GM18951 (cell line): ENCODE data around the gene ABLIM2.
"Not testable (repeated sequence)": the region's sequence is repeated elsewhere in the genome, so short reads cannot be mapped to it uniquely, and the experiment has no call there.

ENCODE experiments used
- POLR2A ChIP-seq: IDR thresholded peaks from 4 replicates; pipeline ENCODE4 v1.6.1; 2011; ENCODE audit warnings: mild to moderate bottlenecking; ENCODE audit not compliant: insufficient read length, insufficient read depth; ENCODE audit errors: extremely low read depth
- in situ Hi-C: fragments of 300-500 bp; cut with MboI; formaldehyde crosslinking; loops from one replicate; pipeline ENCODE4 v1.12.0; 2022; ENCODE audit warnings: low sequenced_read_pairs, mixed read lengths, inconsistent platforms; ENCODE audit not compliant: unreplicated experiment

The ABLIM2 gene

DNA sequence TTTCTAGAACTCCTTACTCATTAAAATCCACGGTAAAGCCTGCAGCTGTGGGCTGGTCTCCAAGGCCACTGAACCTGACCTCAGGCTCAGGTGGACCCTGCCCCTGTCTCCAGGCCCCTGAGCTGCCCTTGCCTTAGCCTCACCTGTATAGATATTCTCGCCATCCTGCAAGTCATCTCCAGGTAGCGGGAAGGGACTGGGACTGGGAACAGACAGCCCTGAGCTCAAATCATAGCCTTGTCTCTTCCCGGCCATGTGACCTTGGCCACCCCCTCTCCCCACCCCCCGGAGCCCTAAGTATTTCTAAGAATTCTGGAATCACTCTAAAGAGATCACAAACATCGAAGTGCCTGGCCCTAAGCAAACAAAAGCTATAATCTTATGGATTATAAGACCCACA lies 17.7 kb downstream of the ABLIM2 start:
- in situ Hi-C loops = no loop called here

DNA sequence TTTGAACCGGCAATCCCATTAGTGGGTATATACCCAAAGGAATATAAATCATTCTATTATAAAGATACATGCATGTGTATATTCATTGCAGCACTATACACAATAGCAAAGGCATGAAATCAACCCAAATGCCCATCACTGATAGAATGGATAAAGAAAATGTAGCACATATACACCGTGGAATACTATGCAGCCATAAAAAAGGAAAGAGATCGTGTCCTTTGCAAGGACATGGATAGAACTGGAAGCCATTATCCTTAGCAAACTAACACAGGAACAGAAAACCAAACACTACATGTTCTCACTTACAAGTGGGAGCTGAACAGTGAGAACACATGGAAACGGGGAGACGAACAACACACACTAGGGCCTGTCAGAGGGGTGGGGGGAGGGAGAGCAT lies 18.9 kb downstream of the ABLIM2 start:
- in situ Hi-C loops = not testable (repeated sequence)

More for the DNA sequence above, 17.7 kb downstream of the ABLIM2 start:
- no peak for TF ChIP-seq POLR2A

DNA sequence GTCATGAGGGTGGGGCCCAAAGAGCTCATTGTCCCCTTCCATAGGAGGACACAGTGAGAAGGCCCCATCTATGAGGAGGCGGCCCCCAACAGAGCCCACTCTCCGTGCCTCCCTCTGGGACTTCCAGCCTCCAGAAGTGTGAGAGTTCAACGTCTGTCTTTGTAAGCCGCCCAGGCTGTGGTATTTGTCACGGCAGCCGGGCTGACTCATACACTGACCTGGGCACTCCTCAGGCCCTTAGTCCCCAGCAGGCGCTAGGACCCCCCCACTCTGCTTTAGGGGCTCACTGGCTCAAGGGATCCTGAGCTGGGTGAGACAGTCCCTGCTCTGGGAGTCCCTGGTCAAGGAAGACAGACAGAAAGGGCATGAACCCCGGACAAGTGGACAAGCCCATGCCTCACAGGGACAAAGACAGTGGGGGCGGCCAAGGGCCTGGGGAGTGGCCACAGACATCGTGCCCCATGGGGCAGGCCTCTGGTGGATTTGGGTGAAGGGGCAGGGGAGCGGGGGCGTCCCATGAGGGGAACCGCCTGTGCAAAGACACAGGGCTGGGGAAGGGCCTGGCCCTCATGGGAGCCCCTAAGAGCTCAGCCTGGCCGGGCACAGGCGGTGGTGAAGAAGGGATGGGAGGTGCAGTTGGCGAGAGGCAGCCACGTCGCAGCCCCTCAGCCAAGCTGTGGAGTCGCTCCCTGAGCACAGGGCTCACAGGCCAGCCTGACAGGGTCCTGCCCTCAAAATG lies 21.5 kb downstream of the ABLIM2 start:
- in situ Hi-C loops = no loop called here
- no peak for TF ChIP-seq POLR2A

DNA sequence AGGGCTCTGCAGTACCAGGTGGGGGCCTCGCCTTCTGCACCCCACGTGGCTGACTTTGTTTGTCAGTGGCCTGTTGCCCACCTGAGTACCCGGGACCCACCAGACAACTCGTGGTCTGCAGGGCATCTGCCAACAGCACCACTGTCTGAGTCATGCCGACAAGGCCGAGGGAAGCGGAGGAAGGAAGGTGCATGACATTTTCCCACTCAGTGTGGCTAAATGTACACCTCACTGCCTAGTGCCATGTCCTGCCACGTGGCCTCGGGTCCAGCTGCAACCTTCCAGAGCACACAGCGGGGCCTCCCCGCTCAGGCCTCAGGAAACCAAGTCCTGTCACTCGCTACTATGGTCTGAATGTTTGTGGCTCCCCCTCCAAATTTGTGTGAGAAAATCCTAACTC lies 22.1 kb downstream of the ABLIM2 start:
- in situ Hi-C loops = no loop called here
- TF ChIP-seq POLR2A = no peak

DNA sequence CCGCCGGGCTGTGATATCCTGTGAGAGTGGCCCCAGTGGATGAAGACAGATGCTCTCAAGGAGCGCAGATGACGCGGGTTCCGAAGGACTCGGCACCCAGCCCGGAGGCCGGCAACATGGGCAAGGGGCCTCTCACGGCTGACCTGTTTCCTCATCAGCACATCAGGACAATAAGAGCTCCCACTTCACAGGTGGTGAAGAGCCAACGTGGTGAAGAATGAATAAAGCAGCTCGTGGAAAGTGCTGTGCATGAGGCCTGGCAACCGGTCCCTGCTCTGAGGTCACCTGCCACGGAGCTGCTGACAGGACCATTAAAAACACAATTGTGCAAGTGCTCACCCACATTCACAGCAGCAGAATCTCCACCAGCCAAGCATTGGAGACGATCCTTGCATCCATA lies 22.9 kb downstream of the ABLIM2 start:
- TF ChIP-seq POLR2A = no peak
- in situ Hi-C loops = no loop called here

DNA sequence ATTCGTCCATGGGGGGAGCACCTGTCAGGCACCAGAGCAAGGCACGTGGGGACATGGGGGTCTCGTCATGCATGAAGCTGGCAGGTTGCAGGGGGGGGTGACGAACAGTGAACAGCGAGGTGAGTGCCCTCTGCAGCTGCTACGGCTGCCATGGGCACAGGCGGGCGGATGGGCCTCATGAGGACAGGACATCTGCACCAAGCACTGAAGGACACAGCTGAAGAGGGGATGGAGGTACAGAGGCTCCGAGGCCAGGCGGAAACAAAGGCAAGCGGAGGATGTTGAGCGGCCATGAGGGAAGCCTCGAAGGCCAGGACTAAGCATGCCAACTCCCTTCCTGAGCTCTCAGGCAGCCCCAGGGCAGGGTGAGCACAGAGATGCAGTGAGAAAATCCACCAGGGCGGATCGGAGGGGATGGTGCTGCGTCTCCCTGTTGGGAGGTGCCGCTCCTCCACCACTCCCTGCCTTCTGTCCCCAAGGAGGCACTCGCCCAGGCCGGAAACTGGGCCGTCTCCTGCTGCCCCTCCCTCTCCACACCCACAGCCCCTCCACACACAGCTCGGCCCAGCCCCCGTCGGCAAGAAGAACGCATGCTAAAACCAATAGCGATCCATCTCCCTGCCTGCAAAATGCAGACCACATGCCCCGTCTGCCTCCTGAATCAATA lies 24.6 kb downstream of the ABLIM2 start:
- no peak for TF ChIP-seq POLR2A
- in situ Hi-C loops = no loop called here

DNA sequence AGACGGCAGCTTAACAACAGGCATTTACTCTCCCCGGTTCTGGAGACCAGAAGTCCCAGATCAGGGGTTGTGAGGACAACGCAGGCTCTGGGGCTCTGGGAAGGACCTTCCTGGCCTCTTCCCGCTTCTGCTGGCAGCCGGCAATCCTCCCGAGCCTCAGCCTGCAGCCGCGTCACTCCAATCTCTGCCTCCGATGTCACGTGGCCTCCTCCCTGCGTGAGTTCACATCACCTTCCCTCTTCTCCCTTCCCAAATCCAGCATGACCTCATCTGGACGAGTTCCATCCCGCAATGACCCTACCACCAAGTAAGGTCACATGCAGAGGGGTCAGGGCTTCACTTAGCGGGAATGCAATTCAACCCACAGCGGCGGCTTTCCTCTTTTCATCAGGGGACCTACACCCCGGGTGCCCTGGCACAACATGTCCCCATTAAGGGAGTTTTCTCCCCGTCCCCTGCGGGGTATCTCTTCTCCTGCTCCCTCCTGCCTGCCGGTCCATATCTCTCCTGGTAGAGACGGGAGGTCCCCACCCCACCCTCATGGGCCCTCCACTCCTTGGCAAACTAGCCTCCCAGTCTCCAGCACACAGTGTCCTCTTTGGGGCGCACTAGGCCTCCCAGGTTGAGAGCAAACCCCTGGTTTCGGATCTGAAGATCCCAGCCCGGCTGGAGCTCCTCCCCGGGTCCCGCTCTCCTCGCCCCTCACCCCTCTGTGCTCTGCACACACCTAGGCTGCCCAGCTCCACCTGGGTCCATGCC lies 25.5 kb downstream of the ABLIM2 start:
- in situ Hi-C loops = no loop called here

DNA sequence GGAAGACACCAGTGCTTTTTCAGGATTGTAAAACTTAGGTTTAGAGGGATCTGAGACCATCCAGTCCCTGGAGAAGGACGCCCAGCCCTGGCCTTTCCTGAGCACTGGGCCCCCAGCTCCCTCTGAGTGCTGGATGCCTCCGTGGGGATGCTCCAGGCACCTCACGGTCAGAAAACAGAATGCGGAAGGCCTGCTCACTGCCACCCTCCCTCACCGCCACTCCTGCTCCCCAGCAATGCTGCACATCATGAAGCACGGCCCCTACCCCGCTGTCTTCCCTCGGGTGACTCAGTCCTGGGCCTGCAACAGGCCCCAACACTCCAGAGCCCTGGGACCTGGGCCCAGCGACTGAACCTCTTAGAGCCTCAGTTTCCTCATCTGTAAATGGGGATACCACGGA lies 26.2 kb downstream of the ABLIM2 start:
- TF ChIP-seq POLR2A = no peak
- in situ Hi-C loops = no loop called here

More for the DNA sequence above, 25.5 kb downstream of the ABLIM2 start:
- TF ChIP-seq POLR2A = no peak

DNA sequence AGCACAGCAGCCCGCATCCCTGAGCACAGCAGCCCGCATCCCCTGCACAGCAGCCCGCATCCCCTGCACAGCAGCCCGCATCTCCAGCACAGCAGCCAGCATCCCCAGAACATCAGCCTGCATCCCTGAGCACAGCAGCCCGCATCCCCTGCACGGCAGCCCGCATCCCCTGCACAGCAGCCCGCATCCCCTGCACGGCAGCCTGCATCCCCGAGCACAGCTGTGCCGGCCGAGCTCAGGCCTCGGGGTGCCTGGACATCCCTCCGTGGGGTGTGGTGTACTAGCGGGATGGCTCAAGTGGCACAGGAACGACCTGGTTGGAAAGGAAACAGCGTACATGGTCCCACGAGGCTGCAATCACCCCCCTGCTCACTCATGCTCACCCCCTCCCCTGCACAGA lies 26.8 kb downstream of the ABLIM2 start:
- in situ Hi-C loops = no loop called here
- TF ChIP-seq POLR2A = no peak

DNA sequence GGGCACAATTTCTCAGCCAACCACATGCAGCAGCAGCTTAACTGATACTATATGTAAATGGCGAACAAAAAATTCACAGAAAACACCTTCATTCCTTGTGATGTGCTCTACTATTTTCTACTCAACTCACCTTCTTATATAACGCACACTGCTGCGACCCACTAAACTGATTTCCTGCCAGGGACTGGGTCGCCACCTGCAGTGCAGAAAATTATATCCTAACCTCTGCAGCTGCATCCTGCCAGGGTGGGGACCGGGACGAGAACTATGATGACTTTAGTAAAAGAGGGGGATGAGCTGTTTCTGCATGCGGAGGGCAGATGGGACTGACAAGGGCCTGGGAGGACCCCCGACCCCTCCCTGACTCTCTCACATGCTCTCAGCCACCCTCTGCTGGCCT lies 27.4 kb downstream of the ABLIM2 start:
- in situ Hi-C loops = no loop called here
- TF ChIP-seq POLR2A = no peak

DNA sequence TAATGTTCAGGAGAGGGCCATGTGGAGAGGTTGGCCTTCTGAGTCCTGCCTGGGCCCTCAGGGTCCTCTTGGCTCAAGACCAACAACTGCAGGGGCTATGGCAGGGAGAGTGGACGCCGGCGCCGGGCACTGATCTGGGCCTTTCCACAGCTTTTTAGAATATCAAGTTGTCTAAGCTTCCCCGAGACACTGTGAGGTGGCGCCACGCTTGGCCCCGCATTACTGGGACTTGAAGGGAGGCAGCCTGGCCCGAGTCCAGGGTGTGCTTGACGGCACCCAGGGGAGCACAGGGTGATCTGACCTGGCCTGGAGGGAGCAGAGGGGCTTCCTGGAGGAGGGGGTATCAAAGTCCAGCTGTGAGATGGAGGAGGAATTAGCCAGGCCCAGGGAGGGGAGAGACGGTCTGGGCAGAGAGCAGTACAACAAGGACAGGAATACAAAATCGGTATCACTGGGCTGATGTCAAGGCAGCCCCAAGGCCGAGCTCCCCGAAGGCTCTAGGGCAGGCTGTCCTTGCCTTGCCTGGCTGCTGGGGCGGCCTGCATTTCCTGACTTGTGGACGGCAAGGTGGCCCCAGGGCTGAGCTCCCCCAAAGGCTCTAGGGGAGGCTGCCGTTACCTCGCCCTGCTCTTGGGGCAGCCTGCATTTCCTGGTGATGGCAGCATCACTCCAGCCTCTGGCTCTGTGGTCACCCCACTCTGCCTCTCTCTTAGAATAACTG lies 28.1 kb downstream of the ABLIM2 start:
- no peak for TF ChIP-seq POLR2A
- in situ Hi-C loops = no loop called here

DNA sequence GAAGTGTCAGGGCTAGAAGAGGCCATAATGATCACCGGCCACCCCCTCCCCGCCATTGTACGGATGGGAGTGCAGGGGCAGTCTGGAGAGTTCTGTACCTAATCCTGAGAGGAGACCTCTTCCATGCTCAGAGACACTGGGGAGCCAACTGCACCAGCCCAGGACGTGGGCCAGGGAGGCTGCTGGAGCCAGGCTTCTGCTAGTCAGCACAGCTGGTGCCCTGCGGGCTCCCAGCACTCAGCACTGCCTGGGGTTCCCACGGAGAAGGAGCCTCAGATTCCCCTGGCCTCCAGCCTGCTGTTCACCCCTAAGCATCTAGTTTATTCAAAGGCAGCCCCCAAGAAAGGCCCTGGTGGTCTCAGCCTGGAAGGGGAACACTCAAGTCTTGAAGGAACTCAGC lies 28.8 kb downstream of the ABLIM2 start:
- no peak for TF ChIP-seq POLR2A
- in situ Hi-C loops = no loop called here

DNA sequence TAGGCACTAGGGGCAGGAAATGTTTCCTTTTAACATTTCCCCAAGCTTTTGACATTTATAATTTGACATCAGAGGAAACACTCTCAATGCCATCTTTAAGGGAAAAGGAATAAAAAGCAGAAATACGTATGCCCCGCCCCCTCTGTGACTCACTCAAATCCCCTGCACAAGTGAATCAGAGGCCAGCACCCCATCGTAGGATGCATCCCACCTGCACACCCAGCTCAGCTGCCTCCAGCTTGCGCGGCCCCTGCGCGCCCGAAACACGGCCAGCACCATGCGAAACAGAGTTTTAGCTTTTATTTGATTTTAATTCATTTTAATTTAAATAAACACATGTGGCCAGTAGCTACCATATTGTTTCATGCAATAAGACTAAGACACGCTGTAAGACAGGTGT lies 29.5 kb downstream of the ABLIM2 start:
- in situ Hi-C loops = no loop called here

More for the DNA sequence above, 29.5 kb downstream of the ABLIM2 start:
- no peak for TF ChIP-seq POLR2A
